ENCODE measurements around the gene OR1K1.
"Not testable (repeated sequence)": the region's sequence is repeated elsewhere in the genome, so short reads cannot be mapped to it uniquely, and the experiment has no call there.

Gene OR1K1

DNA sequence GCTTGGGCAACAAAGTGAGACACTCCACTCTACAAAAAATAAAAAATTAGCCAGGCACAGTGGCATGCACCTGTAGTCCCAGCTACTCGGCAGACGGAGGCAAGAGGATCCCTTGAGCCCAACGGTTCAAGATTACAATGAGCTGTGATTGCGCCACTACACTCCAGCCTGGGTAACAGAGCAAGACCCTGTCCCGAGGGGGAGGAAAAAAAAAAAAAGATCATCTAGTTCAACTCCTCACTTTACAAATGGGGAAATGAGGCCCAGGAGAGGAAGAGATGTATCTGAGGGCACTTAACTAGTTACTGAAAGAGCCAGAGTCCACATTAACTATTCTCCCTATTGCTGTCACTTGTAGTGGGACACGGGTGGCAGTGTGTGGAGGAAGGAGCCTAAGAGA is 14.6 kb downstream of the OR1K1 start:
- DNase-seq (ENCODE audit: low read depth), result no peak

GRCh38 chr9:122815544-122815943 is 15.6 kb downstream of the OR1K1 start:
- DNase-seq (ENCODE audit: low read depth), result no peak

GRCh38 chr9:122816163-122816867 is 16.4 kb downstream of the OR1K1 start:
- DNase-seq (ENCODE audit: low read depth), result peak; percentile 33

DNA sequence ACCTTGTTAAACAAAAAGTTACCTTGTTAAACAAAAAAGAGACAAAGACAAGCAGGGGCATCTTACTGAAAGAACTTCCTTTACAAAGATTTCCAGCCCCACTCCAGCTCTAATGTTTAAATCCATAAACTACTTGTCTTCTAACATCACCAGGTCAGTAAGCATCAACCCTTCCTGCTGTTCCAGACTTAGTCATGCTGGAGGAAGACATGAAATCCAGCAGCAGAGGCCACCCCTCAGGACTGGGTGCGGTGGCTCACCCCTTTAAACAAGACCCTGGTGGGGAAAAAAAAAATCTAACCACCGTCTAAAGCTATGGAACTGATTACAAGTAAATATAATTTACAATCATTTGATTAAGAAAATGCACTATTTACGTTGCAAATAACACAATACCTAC is 19.4 kb downstream of the OR1K1 start:
- no peak for DNase-seq (ENCODE audit: low read depth)

- DNase-seq (ENCODE audit: low read depth), result no peak
Measured at GRCh38 chr9:122819791-122820489, 20.0 kb downstream of the OR1K1 start.

GRCh38 chr9:122820490-122820845 is 20.5 kb downstream of the OR1K1 start:
- no peak for DNase-seq (ENCODE audit: low read depth)

DNA sequence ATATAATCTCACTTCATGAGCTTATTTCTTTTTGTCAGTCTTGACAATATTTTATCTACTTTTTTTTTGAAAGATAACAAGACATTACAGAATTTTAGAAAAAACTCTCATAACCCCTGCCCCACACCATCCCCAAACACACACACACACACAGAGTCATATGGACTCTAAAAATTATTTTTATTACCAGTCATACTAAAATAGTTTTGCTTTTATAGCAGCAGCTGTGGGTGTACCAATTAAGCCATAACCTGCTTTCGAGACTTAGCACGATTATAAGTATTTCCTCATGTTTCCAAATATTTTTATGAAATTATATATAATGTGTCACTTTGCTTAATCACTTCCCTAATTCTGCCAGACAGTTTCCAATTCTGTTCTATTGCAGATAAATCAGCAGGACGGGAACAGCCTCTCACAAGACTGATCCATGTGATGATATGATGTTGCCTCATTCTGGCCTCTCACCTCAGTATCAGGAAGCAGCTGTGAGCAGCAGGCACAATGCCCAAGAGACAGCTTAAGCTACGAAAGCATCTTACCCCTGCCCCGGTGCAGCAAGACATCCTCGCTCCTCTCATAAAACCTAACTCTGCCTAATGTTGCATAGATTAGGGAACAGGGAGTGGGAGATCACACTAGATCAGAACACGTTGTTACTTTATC is 21.5 kb downstream of the OR1K1 start:
- no peak for DNase-seq (ENCODE audit: low read depth)

GRCh38 chr9:122822056-122822455 is 22.1 kb downstream of the OR1K1 start:
- no peak for DNase-seq (ENCODE audit: low read depth)

- DNase-seq (ENCODE audit: low read depth), result no peak
Measured at GRCh38 chr9:122822938-122823337, 23.0 kb downstream of the OR1K1 start.

DNA sequence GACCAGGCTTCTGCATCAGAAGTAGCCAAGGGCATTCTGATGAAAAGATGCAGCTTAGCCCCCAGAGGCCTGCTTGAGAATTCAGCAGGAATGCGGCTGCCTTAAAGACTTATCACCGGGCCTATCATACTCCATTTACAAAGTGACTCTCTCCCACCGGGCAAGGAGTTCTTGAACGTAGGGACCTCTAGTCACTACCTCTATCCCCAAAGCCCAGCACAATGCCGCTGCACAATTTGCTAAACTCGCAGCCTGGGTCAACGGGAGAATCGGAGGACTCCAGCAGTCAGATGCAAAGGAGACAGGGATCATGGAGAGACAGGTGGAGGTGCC is 27.8 kb downstream of the OR1K1 start:
- no peak for DNase-seq (ENCODE audit: low read depth)

GRCh38 chr9:122828965-122829284 is 29.0 kb downstream of the OR1K1 start:
- DNase-seq (ENCODE audit: low read depth), result not testable (repeated sequence)

GRCh38 chr9:122832194-122832593 is 32.3 kb downstream of the OR1K1 start:
- no peak for DNase-seq (ENCODE audit: low read depth)

DNA sequence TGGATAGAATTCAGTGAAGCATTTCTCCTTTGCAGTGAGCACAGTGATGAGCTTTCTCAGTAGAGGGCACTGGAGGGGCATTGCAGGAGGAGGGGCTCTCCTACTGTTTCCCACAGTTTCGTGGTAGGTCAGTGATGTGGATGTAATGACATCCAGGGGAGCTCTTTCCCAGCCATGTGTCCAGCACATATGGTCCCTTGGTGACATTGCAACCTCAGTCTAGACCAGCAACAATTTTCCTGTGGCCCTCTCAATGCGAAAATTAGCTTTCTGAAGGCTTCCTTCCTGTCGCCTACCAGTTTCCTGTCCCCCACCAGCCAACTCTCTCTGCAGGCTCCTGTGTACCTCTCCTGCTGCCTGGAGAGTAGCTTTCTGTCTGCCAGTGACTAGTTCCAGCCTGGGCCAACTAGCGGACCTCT is 35.4 kb downstream of the OR1K1 start:
- DNase-seq (ENCODE audit: low read depth), result no peak

DNA sequence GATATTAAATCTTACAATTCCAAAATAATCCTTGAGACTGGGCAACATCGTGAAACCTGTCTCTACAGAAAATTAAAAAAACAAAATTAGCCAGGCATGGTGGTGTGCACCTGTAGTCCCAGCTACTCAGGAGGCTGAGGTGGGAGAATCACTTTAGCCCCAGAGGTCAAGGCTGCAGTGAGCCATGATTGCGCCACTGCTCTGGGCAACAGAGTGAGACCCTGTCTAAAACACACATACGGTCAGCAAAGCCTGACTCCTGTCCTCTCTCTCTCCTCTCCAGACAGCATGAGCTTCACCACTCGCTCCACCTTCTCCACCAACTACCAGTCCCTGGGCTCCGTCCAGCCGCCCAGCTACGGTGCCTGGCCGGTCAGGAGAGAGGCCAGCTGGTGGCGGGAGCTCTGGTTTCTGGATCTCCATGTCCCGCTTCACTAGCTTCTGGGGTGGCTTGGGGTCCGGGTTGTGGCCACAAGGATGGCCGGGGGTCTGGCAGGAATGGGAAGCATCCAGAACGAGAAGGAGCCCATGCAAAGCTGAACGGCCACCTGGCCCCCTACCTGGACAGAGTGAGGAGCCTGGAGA is 37.4 kb downstream of the OR1K1 start:
- no peak for DNase-seq (ENCODE audit: low read depth)

DNA sequence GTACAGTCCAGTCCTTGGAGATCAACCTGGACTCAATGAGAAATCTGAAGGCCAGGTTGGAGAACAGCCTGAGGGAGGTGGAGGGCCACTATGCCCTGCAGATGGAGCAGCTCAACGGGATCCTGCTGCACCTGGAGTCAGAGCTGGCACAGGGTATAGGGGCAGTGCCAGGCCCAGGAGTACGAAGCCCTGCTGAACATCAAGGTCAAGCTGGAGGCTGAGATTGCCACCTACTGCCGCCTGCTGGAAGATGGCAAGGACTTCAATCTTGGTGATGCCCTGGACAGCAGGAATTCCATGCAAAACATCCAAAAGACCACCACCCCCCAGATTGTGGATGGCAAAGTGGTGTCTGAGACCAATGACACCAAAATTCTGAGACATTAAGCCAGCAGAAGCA is 38.5 kb downstream of the OR1K1 start:
- not testable (repeated sequence) for DNase-seq (ENCODE audit: low read depth)

GRCh38 chr9:122841501-122841900 is 41.6 kb downstream of the OR1K1 start:
- no peak for DNase-seq (ENCODE audit: low read depth)

DNA sequence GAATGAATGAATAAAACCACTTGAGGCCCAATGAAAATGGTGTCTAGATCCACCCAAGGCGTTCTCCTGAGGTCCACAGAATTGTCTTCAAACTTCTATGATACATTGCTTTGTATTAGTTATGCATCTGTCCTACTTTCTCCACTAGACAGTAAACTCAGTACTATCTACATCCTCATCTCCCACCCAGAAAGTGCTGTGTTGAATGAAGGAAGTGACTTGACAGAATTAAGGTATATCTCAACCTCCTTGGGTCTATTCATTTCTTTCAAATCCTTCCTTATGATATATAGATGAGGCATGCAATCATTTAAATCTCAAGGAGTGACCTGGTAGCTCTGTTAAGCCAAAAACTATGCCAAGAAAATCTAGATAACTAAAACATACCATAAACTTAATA is 44.2 kb downstream of the OR1K1 start:
- DNase-seq (ENCODE audit: low read depth), result no peak

- DNase-seq (ENCODE audit: low read depth), result no peak
Measured at GRCh38 chr9:122845116-122845515, 45.2 kb downstream of the OR1K1 start.

GRCh38 chr9:122846371-122846940 is 46.5 kb downstream of the OR1K1 start:
- DNase-seq (ENCODE audit: low read depth), result no peak

DNA sequence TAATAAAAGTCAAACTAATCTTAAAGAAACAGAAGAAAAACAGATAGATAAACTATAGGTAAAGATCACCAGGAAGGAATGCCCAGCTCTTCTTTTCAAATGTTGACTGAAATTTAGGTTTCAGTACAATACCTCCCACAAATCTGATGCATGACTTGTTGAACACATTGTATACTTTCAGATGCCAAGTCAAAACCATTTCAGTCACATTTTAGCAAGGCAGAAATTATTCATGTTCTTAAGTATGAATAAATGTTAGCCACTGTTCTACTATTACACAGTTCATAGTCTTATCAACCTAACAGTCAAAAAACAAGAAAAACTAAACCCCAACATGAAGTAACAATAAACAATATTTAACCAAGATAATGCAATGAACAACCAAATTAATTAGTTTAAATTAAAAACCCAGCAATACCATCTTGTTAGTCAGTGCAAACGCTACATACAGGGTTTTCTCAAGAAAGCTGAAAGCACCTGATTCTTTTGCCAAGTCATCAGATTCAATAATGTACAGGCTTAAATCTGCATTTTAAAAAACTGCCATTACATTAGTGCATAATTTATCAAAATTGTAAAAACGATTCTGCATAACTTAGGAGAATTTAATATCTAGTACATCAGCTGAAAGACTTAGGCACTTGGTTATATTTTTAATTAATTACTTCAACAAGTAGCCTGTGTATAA is 48.5 kb downstream of the OR1K1 start:
- no peak for DNase-seq (ENCODE audit: low read depth)
